K562 (cell line): ENCODE data around the gene NFYC. TPM values are rescaled to one million over a fixed set of nuclear protein-coding genes. Genes with fewer than 3 reads are reported as not detected.

Experiments used
- ATAC-seq: fragments of 200-7000 bp; cut with Tn5 transposase; 3 replicates; pipeline ENCODE4 v1.9.1; 2020; ENCODE audit warnings: moderate library complexity
- BruUV-seq: library from RNA; stranded (reverse); fragments of 400-500 nt; replicated peaks from 2 replicates; lab custom pipeline; 2021; lab: Mats Ljungman, UMichigan
- CTCF ChIA-PET: fragments of 300-600 bp; formaldehyde crosslinking; extraction: SDS; loops from one replicate; lab custom pipeline; 2021; ENCODE audit warnings: low intra/inter-chr PET ratio; lab: Yijun Ruan, JAX
- POLR2A ChIA-PET: fragments of 300-600, 350-650 bp; sonication (Branson Sonifier 250); formaldehyde crosslinking; extraction: SDS; loops from one replicate; lab custom pipeline; 2021; ENCODE audit warnings: antibody characterized with exemption, inconsistent platforms; lab: Yijun Ruan, JAX
- DNase-seq, 4 experiments: peaks; one replicate each; pipeline versions ENCODE4 v3.0.0 to v3.0.0-alpha.2; 2011 to 2018; ENCODE audit warnings: low spot score in 3 of 4, mixed read lengths in 3 of 4; ENCODE audit errors: extremely low read depth in 1 of 4
- FAIRE-seq: peaks from 2 replicates; lab custom pipeline; 2011; peaks lifted over from hg19 to GRCh38; lab: Jason Lieb, UNC
- H2AFZ ChIP-seq: 2 replicates; pipeline ENCODE4 v1.6.0; 2011; ENCODE audit warnings: low read depth, low read length, control low read depth, inconsistent platforms
- H3K27ac ChIP-seq: fragments of 200-600 bp; 3 replicates; pipeline ENCODE4 v1.8.0; 2011; ENCODE audit warnings: low read depth, mild to moderate bottlenecking, control low read depth, inconsistent platforms, low read length, moderate library complexity, mixed read lengths; ENCODE audit errors: extremely low read depth
- H3K27me3 ChIP-seq, 2 experiments: fragments of 300-600 bp in 1 of 2; 2 replicates in 1 of 2; 3 replicates in 1 of 2; pipeline versions ENCODE4 v1.6.0 to v1.8.0; 2011; ENCODE audit warnings: inconsistent platforms in 2 of 2, low read length in 2 of 2, mild to moderate bottlenecking in 1 of 2, mixed read lengths in 1 of 2, moderate library complexity in 1 of 2; ENCODE audit not compliant: control insufficient read depth in 2 of 2, insufficient read depth in 2 of 2
- H3K36me3 ChIP-seq: fragments of 300-600 bp; 3 replicates; pipeline ENCODE4 v1.8.0; 2011; ENCODE audit warnings: mild to moderate bottlenecking, low read length, inconsistent platforms; ENCODE audit not compliant: control insufficient read depth, insufficient read depth
- H3K4me1 ChIP-seq, 2 experiments: fragments of 200-600 bp in 1 of 2; replicated peaks in 1 of 2; 2 replicates in 1 of 2; 3 replicates in 1 of 2; pipeline versions ENCODE4 v1.5.1 to v1.8.0; 2011; ENCODE audit warnings: inconsistent platforms in 2 of 2, low read length in 2 of 2, mild to moderate bottlenecking in 1 of 2, mixed read lengths in 1 of 2, moderate library complexity in 1 of 2; ENCODE audit not compliant: control insufficient read depth in 2 of 2, insufficient read depth in 2 of 2
- H3K4me2 ChIP-seq: 2 replicates; pipeline ENCODE4 v1.6.1; 2011; ENCODE audit warnings: low read length, control low read depth, inconsistent platforms, mixed read lengths; ENCODE audit not compliant: insufficient read depth
- H3K4me3 ChIP-seq: fragments of 200-600 bp; sonication (generic), shearing (Covaris generic); 2 replicates; pipeline ENCODE4 v1.5.1; 2016; ENCODE audit warnings: control low read depth, inconsistent platforms
- H3K79me2 ChIP-seq: fragments of 200-600 bp; 3 replicates; pipeline ENCODE4 v1.8.0; 2011; ENCODE audit warnings: low read length, inconsistent platforms; ENCODE audit not compliant: control insufficient read depth, insufficient read depth
- H3K9ac ChIP-seq, 2 experiments: 2 replicates each; pipeline versions ENCODE4 v1.6.0 to v1.6.1; 2011; ENCODE audit warnings: low read depth in 2 of 2, low read length in 2 of 2, control low read depth in 1 of 2, inconsistent platforms in 1 of 2, mild to moderate bottlenecking in 1 of 2, mixed read lengths in 1 of 2; ENCODE audit not compliant: insufficient read depth in 1 of 2
- H3K9me1 ChIP-seq: one replicate; pipeline ENCODE4 v1.6.0; 2011; ENCODE audit warnings: inconsistent platforms, mild to moderate bottlenecking, low read length, moderate library complexity; ENCODE audit not compliant: control insufficient read depth, insufficient read depth
- H3K9me3 ChIP-seq: replicated peaks from 2 replicates; pipeline ENCODE4 v1.5.1; 2011; ENCODE audit warnings: low read depth, low read length, inconsistent platforms; ENCODE audit not compliant: control insufficient read depth, insufficient read depth
- H4K20me1 ChIP-seq: replicated peaks from 2 replicates; pipeline ENCODE4 v1.6.1; 2011; ENCODE audit warnings: low read length, inconsistent platforms, mixed read lengths; ENCODE audit not compliant: control insufficient read depth, insufficient read depth
- RBM25 ChIP-seq: fragments of 200-400 bp; formaldehyde crosslinking; IDR thresholded peaks from 2 replicates; pipeline ENCODE4 v1.6.1; 2018; ENCODE audit warnings: low read length, low read depth, moderate library complexity; ENCODE audit not compliant: severe bottlenecking
- RCOR1 ChIP-seq, 2 experiments: IDR thresholded peaks; 2 replicates each; pipeline ENCODE4 v1.6.1; 2012; ENCODE audit warnings: low read depth in 2 of 2, low read length in 2 of 2, borderline replicate concordance in 1 of 2, improper control_type of control experiment in 1 of 2
- TEAD2 ChIP-seq: fragments of 450-650 bp; IDR thresholded peaks from 2 replicates; pipeline ENCODE4 v1.6.1; 2016; ENCODE audit warnings: missing genetic modification characterization, control low read depth, missing compliant biosample characterization
- WGBS: fragments of 100-300 bp; shearing (Covaris generic); methylation state at CpG from one replicate; pipeline ENCODE4 v1.1.6; 2016; ENCODE audit warnings: low coverage, mixed read lengths; ENCODE audit not compliant: insufficient coverage; ENCODE audit errors: missing lambda C conversion rate; 5-methylcytosine and 5-hydroxymethylcytosine counted together
- in situ Hi-C: fragments of 300-500 bp; cut with MboI; formaldehyde crosslinking; loops from 4 replicates; pipeline ENCODE4 v1.15.0; 2018; ENCODE audit warnings: inconsistent platforms, mixed read lengths
- intact Hi-C: fragments of 100-400 bp; cut with micrococcal nuclease; formaldehyde crosslinking; loops from 2 replicates; pipeline ENCODE4 v1.14.2; 2022
- polyA plus RNA-seq, 8 experiments: library from polyadenylated mRNA; depleted of rRNA in 4 of 8; stranded (reverse) in 5 of 8; unstranded in 3 of 8; fragments of >200 nt; fragmentation: Nextera tagmentation in 2 of 8; fragmentation: Illumina TruSeq in 1 of 8; extraction: Ambion mirVana in 2 of 8; extraction: Trizol in 1 of 8; gene quantifications; 2 replicates each; pipeline versions ENCODE4 v1.2.1 to v1.2.3, GENCODE V29; 2011 to 2014; ENCODE audit warnings: inconsistent platforms in 1 of 8, missing spikeins in 1 of 8
- total RNA-seq, 7 experiments: library from RNA; depleted of rRNA in 6 of 7; stranded (reverse); fragments of >200 nt in 6 of 7; fragmentation: Illumina TruSeq in 2 of 7; extraction: Trizol in 2 of 7; gene quantifications; 2 replicates each; pipeline versions ENCODE4 v1.2.1 to v1.2.3, GENCODE V29; 2011 to 2021; ENCODE audit warnings: low replicate concordance in 1 of 7

The NFYC gene
- total and polyA plus RNA-seq, 9 of the 15 experiments (the other 6 are each of a cell fraction or from before 2014, with no cell fraction given): 4.8 to 59.8 (median 41.1) TPM

DNA sequence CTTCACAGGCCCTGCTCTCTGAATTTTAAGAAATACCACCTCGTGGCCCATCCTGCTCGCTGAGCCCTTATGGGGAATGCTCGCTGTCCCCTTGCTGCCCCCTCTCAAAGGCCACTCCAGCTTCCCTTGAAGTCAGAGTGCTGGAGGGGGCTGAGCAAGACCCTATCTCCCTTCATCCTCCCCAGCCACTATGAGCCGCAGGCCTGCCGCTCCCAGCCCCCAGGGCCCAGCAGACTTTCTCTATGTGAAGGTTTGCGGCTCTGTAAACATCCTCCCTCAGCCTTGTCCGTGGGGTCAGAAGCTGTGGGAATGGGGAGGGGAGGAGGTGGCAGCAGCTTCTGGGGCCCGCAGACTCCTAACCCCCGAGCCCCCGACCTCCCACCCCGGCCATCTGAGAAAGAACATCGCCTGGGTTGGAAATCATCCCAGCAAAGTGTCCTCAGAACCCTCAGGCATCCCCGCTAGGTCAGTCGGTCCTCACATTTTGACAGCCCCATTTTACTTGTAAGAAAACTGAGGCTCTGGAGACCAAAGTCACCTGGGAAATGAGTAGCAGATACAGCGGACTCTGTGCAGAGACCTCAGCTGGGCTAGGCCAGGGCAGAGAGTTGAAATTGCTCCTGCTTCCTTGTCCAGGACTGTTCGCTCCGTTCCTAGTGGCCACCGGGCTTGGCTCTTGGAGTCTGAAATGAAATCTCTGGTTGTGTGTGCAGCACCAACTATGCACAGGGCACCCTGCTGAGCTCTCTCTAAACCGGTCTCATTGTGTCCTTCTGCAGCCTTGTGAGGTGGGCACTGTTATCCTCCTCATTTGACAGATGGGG, 96.4 kb downstream of the NFYC start:
- DNase-seq (peak in 1 of 4 experiments; percentile 18), ATAC-seq (no peak)
- Histone ChIP-seq H3K9me3 (no peaks in the 10 kb centered on the region), H3K27ac (no peak overlapping the region), H3K4me1 (peaks cover 7 to 29% of the 10 kb centered on the region in 2 experiments), H3K9me1 (no peaks in the 10 kb centered on the region)
- in situ Hi-C loops: no loop called here
- TF ChIP-seq TEAD2: no peak
- TF ChIP-seq RBM25: peak; percentile 36
- TF ChIP-seq RCOR1 (IDR thresholded peaks at IDR 0.05; ENCODE audit: borderline replicate concordance in 1 of 2, low read depth in 2 of 2, low read length in 2 of 2): no peak
- TF ChIP-seq, all 486 proteins: peak for 1
- intact Hi-C loops: no loop called here
- BruUV-seq: no TSS peak
- 72% methylated on average over 16 of the region's 19 CpGs for WGBS
- Histone ChIP-seq H3K27me3 (no peaks in the 10 kb centered on the region), H3K36me3 (no peaks in the 10 kb centered on the region), H3K4me2 (no peak overlapping the region), H4K20me1 (peaks cover 11% of the 10 kb centered on the region), H3K4me3 (no peak overlapping the region), H2AFZ (no peak overlapping the region), H3K79me2 (peaks cover 7% of the 10 kb centered on the region; the same call in 2 of the 3 replicates), H3K9ac (peak overlapping the region in 1 of 2 experiments; percentile 49; a peak in 1 of 4 replicates)
- CTCF ChIA-PET: no interaction called here
- POLR2A ChIA-PET: interaction anchor here (0.8 to 4.1 kb wide), 3 partner anchors 8 to 24 kb away, joined by 3 to 17 read pairs (median 3); no protein-coding TSS in a partner anchor
- FAIRE-seq: no peak
